ENCODE data around the gene PPP1R3G.

Gene PPP1R3G

GRCh38 chr6:5045416-5045815 is 39.7 kb upstream of the PPP1R3G start:
- no peak for TF ChIP-seq YY1 (IDR thresholded peaks at IDR 0.05; ENCODE audit: low read depth)
- TF ChIP-seq ZBTB7A (IDR thresholded peaks at IDR 0.05; ENCODE audit: low read depth), result no peak
- no peak for TF ChIP-seq TAF1 (IDR thresholded peaks at IDR 0.05; ENCODE audit: low read depth)
- no peak for TF ChIP-seq RAD21 (IDR thresholded peaks at IDR 0.05; ENCODE audit: low read depth)
- no peak for TF ChIP-seq FOXM1 (IDR thresholded peaks at IDR 0.05; ENCODE audit: borderline replicate concordance, low read depth)
- no peak for TF ChIP-seq TEAD4 (IDR thresholded peaks at IDR 0.05)
- TF ChIP-seq MAX (IDR thresholded peaks at IDR 0.05), result no peak
- TF ChIP-seq EP300 (IDR thresholded peaks at IDR 0.05; ENCODE audit: borderline replicate concordance), result no peak
- TF ChIP-seq CREB1 (IDR thresholded peaks at IDR 0.05; ENCODE audit: low read depth), result no peak

- TF ChIP-seq FOXM1 (IDR thresholded peaks at IDR 0.05; ENCODE audit: borderline replicate concordance, low read depth), result no peak
- TF ChIP-seq EGR1 (IDR thresholded peaks at IDR 0.05), result no peak
- TF ChIP-seq TCF12 (IDR thresholded peaks at IDR 0.05; ENCODE audit: low read depth), result no peak
- TF ChIP-seq YY1 (IDR thresholded peaks at IDR 0.05; ENCODE audit: low read depth), result no peak
- TF ChIP-seq CREB1 (IDR thresholded peaks at IDR 0.05; ENCODE audit: low read depth), result no peak
Observed at GRCh38 chr6:5046430-5046829, 38.7 kb upstream of the PPP1R3G start.

- TF ChIP-seq NFIC (IDR thresholded peaks at IDR 0.05), result no peak
Observed at GRCh38 chr6:5050009-5050408, 35.1 kb upstream of the PPP1R3G start.

- TF ChIP-seq EGR1 (IDR thresholded peaks at IDR 0.05) (no peak), NFIC (IDR thresholded peaks at IDR 0.05) (no peak), REST (IDR thresholded peaks at IDR 0.05; ENCODE audit: low read depth) (no peak), EP300 (IDR thresholded peaks at IDR 0.05; ENCODE audit: borderline replicate concordance) (no peak), ZBTB7A (IDR thresholded peaks at IDR 0.05; ENCODE audit: low read depth) (no peak), MAX (IDR thresholded peaks at IDR 0.05) (no peak), USF1 (IDR thresholded peaks at IDR 0.05) (no peak), CREB1 (IDR thresholded peaks at IDR 0.05; ENCODE audit: low read depth) (no peak), TAF1 (IDR thresholded peaks at IDR 0.05; ENCODE audit: low read depth) (no peak), CEBPB (IDR thresholded peaks at IDR 0.05) (no peak), TEAD4 (IDR thresholded peaks at IDR 0.05) (no peak)
Observed at GRCh38 chr6:5051394-5051793, 33.7 kb upstream of the PPP1R3G start.

- no peak for TF ChIP-seq TAF1 (IDR thresholded peaks at IDR 0.05; ENCODE audit: low read depth)
- TF ChIP-seq ZBTB7A (IDR thresholded peaks at IDR 0.05; ENCODE audit: low read depth), result no peak
- no peak for TF ChIP-seq CEBPB (IDR thresholded peaks at IDR 0.05)
Observed at GRCh38 chr6:5053038-5053437, 32.1 kb upstream of the PPP1R3G start.

GRCh38 chr6:5053864-5054244 is 31.3 kb upstream of the PPP1R3G start:
- TF ChIP-seq REST (IDR thresholded peaks at IDR 0.05; ENCODE audit: low read depth) (no peak), RAD21 (IDR thresholded peaks at IDR 0.05; ENCODE audit: low read depth) (no peak), EGR1 (IDR thresholded peaks at IDR 0.05) (no peak), YY1 (IDR thresholded peaks at IDR 0.05; ENCODE audit: low read depth) (no peak), EP300 (IDR thresholded peaks at IDR 0.05; ENCODE audit: borderline replicate concordance) (no peak), NFIC (IDR thresholded peaks at IDR 0.05) (no peak), CREB1 (IDR thresholded peaks at IDR 0.05; ENCODE audit: low read depth) (no peak), TAF1 (IDR thresholded peaks at IDR 0.05; ENCODE audit: low read depth) (no peak), TCF12 (IDR thresholded peaks at IDR 0.05; ENCODE audit: low read depth) (no peak), TEAD4 (IDR thresholded peaks at IDR 0.05) (no peak), CEBPB (IDR thresholded peaks at IDR 0.05) (no peak), USF1 (IDR thresholded peaks at IDR 0.05) (no peak), FOXM1 (IDR thresholded peaks at IDR 0.05; ENCODE audit: borderline replicate concordance, low read depth) (no peak), MAX (IDR thresholded peaks at IDR 0.05) (no peak), ZBTB7A (IDR thresholded peaks at IDR 0.05; ENCODE audit: low read depth) (no peak)
